HG03354 (cell line): ENCODE measurements around the gene EIF4H.

Source experiments
- ATAC-seq: cut with Tn5 transposase; IDR thresholded peaks from one replicate; pipeline ENCODE4 v1.9.1; 2021; ENCODE audit warnings: mild to moderate bottlenecking; ENCODE audit not compliant: unreplicated experiment, poor library complexity, severe bottlenecking

Gene EIF4H

GRCh38 chr7:74173491-74173865 lies 678 bp upstream of the EIF4H start:
- ATAC-seq: peak; percentile 15

GRCh38 chr7:74174606-74175082 lies 488 bp downstream of the EIF4H start:
- peak; percentile 31 for ATAC-seq

- ATAC-seq: no peak
Observed at GRCh38 chr7:74175340-74175739, 1.2 kb downstream of the EIF4H start.

GRCh38 chr7:74176555-74176954 lies 2.4 kb downstream of the EIF4H start:
- no peak for ATAC-seq

- no peak for ATAC-seq
Observed at GRCh38 chr7:74178632-74179031, 4.5 kb downstream of the EIF4H start.

- no peak for ATAC-seq
Observed at GRCh38 chr7:74179935-74180604, 5.9 kb downstream of the EIF4H start.

- ATAC-seq: no peak
Observed at GRCh38 chr7:74180866-74181265, 6.7 kb downstream of the EIF4H start.

GRCh38 chr7:74181821-74182220 lies 7.7 kb downstream of the EIF4H start:
- ATAC-seq: no peak

GRCh38 chr7:74182453-74183090 lies 8.4 kb downstream of the EIF4H start:
- no peak for ATAC-seq

GRCh38 chr7:74183142-74183541 lies 9.0 kb downstream of the EIF4H start:
- ATAC-seq: no peak

- no peak for ATAC-seq
Observed at GRCh38 chr7:74183653-74184450, 9.7 kb downstream of the EIF4H start.

- no peak for ATAC-seq
Observed at GRCh38 chr7:74185016-74185415, 10.9 kb downstream of the EIF4H start.

- ATAC-seq: no peak
Observed at GRCh38 chr7:74185636-74186035, 11.5 kb downstream of the EIF4H start.

- no peak for ATAC-seq
Observed at GRCh38 chr7:74187915-74188675, 13.9 kb downstream of the EIF4H start.

GRCh38 chr7:74190259-74190658 lies 16.1 kb downstream of the EIF4H start:
- ATAC-seq: no peak

GRCh38 chr7:74191231-74191630 lies 17.1 kb downstream of the EIF4H start:
- ATAC-seq: no peak

- ATAC-seq: no peak
Observed at GRCh38 chr7:74193054-74193453, 18.9 kb downstream of the EIF4H start.

GRCh38 chr7:74193913-74194312 lies 19.8 kb downstream of the EIF4H start:
- ATAC-seq: no peak

GRCh38 chr7:74194686-74195085 lies 20.5 kb downstream of the EIF4H start:
- no peak for ATAC-seq
